ENCODE data around the gene C1QTNF6. TPM values are rescaled to one million over a fixed set of nuclear protein-coding genes. Genes with fewer than 3 reads are reported as not detected.
"Not testable (repeated sequence)": the region's sequence is repeated elsewhere in the genome, so short reads cannot be mapped to it uniquely, and the experiment has no call there.

C1QTNF6 gene
- total RNA-seq, 1 experiment from 2014 or later, result 6.3 TPM

- H3K27me3 ChIP-seq (replicated peaks; ENCODE audit: insufficient read depth, low read depth, low read length, poor library complexity), result no peaks in the 10 kb centered on the region
- CTCF ChIA-PET, result no interaction called here
- H3K4me1 ChIP-seq (ENCODE audit: insufficient read depth, low read length, poor library complexity, severe bottlenecking), result no peaks in the 10 kb centered on the region
- no peak for DNase-seq (ENCODE audit: low spot score)
- H3K9me3 ChIP-seq (ENCODE audit: low read depth, low read length, poor library complexity, severe bottlenecking), result no peaks in the 10 kb centered on the region
- TF ChIP-seq EZH2 (IDR thresholded peaks at IDR 0.05; ENCODE audit: borderline replicate concordance, low read depth, low read length, poor library complexity, severe bottlenecking), result no peak
- TF ChIP-seq, protein P1, sequence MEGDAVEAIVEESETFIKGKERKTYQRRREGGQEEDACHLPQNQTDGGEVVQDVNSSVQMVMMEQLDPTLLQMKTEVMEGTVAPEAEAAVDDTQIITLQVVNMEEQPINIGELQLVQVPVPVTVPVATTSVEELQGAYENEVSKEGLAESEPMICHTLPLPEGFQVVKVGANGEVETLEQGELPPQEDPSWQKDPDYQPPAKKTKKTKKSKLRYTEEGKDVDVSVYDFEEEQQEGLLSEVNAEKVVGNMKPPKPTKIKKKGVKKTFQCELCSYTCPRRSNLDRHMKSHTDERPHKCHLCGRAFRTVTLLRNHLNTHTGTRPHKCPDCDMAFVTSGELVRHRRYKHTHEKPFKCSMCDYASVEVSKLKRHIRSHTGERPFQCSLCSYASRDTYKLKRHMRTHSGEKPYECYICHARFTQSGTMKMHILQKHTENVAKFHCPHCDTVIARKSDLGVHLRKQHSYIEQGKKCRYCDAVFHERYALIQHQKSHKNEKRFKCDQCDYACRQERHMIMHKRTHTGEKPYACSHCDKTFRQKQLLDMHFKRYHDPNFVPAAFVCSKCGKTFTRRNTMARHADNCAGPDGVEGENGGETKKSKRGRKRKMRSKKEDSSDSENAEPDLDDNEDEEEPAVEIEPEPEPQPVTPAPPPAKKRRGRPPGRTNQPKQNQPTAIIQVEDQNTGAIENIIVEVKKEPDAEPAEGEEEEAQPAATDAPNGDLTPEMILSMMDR (conservative IDR thresholded peaks at IDR 0.05; ENCODE audit: low read depth, low read length), result no peak
- intact Hi-C loops (cut with micrococcal nuclease; ENCODE audit: unreplicated experiment), result no loop called here
- no peaks in the 10 kb centered on the region for H3K36me3 ChIP-seq (ENCODE audit: insufficient read depth, low read length, poor library complexity, severe bottlenecking)
- no TSS peak for BruUV-seq (replicated peaks)
- no peak overlapping the region for H3K4me3 ChIP-seq (ENCODE audit: low read depth, low read length, poor library complexity, severe bottlenecking)
- no peak overlapping the region for H3K27ac ChIP-seq (ENCODE audit: low read depth, low read length, poor library complexity, severe bottlenecking)
- POLR2A ChIA-PET (ENCODE audit: low non-redundant PET), result no interaction called here
Measured at GRCh38 chr22:37173709-37174108, 14.3 kb downstream of the C1QTNF6 start.

DNA sequence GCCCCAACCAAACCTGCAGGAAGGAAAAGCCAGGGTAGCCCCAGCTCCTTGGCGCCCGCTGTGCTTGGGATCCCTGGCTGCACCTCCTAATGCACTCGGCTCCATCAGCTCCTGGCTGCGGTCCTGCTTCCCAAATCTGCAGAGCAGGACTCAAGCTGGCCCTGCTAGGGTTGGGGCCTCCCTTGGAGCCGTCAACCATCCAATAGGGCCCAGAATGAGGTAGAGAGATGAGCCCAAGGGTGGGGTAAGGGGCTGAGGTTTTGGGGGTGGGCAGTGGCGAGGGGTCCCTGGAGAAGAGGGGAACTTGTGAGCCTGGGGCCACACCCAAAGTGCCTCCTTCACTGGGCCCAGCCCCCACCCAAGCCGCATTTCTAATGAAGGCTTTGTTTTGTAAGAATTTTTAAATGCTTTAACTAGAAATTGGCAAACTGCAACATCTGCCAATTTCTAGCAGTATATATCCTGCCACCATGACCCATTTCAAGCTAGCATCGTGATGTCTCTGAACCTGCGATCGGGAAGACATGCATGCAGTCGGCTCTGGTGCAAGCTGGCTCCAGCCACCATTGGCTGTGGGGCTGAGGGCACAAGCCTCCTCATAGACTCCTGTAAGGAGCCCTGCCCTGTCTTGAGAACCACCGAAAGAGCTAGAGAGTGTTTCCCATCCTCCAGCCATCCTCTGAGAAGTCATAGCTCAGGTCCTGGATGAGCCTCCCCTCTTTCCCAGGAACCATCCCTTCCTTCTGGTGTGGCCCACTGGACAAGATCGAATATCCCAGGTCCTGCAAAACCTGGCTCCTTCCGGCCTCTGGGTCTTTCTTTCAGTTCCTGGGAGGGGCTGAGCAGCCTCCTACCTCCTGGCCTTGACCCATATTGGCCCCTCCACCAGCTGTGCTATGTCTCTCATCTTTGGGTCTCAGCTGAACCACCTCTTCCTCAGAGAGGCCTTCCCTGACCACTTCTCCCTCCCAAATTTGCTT, 15.5 kb downstream of the C1QTNF6 start:
- Histone ChIP-seq H3K4me3 (ENCODE audit: low read depth, low read length, poor library complexity, severe bottlenecking) (no peak overlapping the region), H3K36me3 (ENCODE audit: insufficient read depth, low read length, poor library complexity, severe bottlenecking) (no peaks in the 10 kb centered on the region), H3K9me3 (ENCODE audit: low read depth, low read length, poor library complexity, severe bottlenecking) (no peaks in the 10 kb centered on the region), H3K27ac (ENCODE audit: low read depth, low read length, poor library complexity, severe bottlenecking) (no peak overlapping the region), H3K4me1 (ENCODE audit: insufficient read depth, low read length, poor library complexity, severe bottlenecking) (no peaks in the 10 kb centered on the region), H3K27me3 (replicated peaks; ENCODE audit: insufficient read depth, low read depth, low read length, poor library complexity) (no peaks in the 10 kb centered on the region)
- TF ChIP-seq, protein P1 (conservative IDR thresholded peaks at IDR 0.05; ENCODE audit: low read depth, low read length), result no peak
- no peak for TF ChIP-seq EZH2 (IDR thresholded peaks at IDR 0.05; ENCODE audit: borderline replicate concordance, low read depth, low read length, poor library complexity, severe bottlenecking)
- DNase-seq (ENCODE audit: low spot score), result no peak
- ChIA-PET POLR2A (ENCODE audit: low non-redundant PET) (no interaction called here), CTCF (interaction anchor here (0.9 kb wide), 1 partner anchor 9 kb away, joined by 3 read pairs; no protein-coding TSS in a partner anchor)
- BruUV-seq (replicated peaks), result no TSS peak
- intact Hi-C loops (cut with micrococcal nuclease; ENCODE audit: unreplicated experiment), result no loop called here

- no TSS peak for BruUV-seq (replicated peaks)
- no peaks in the 10 kb centered on the region for H3K4me1 ChIP-seq (ENCODE audit: insufficient read depth, low read length, poor library complexity, severe bottlenecking)
- intact Hi-C loops (cut with micrococcal nuclease; ENCODE audit: unreplicated experiment), result no loop called here
- no peak for TF ChIP-seq EZH2 (IDR thresholded peaks at IDR 0.05; ENCODE audit: borderline replicate concordance, low read depth, low read length, poor library complexity, severe bottlenecking)
- TF ChIP-seq, protein P1 (conservative IDR thresholded peaks at IDR 0.05; ENCODE audit: low read depth, low read length), result no peak
- H3K36me3 ChIP-seq (ENCODE audit: insufficient read depth, low read length, poor library complexity, severe bottlenecking), result no peaks in the 10 kb centered on the region
- H3K9me3 ChIP-seq (ENCODE audit: low read depth, low read length, poor library complexity, severe bottlenecking), result no peaks in the 10 kb centered on the region
- no peak for DNase-seq (ENCODE audit: low spot score)
- H3K4me3 ChIP-seq (ENCODE audit: low read depth, low read length, poor library complexity, severe bottlenecking), result no peak overlapping the region
- H3K27me3 ChIP-seq (replicated peaks; ENCODE audit: insufficient read depth, low read depth, low read length, poor library complexity), result no peaks in the 10 kb centered on the region
- CTCF ChIA-PET, result no interaction called here
- POLR2A ChIA-PET (ENCODE audit: low non-redundant PET), result no interaction called here
- no peak overlapping the region for H3K27ac ChIP-seq (ENCODE audit: low read depth, low read length, poor library complexity, severe bottlenecking)
Measured at GRCh38 chr22:37171662-37172061, 16.4 kb downstream of the C1QTNF6 start.

DNA sequence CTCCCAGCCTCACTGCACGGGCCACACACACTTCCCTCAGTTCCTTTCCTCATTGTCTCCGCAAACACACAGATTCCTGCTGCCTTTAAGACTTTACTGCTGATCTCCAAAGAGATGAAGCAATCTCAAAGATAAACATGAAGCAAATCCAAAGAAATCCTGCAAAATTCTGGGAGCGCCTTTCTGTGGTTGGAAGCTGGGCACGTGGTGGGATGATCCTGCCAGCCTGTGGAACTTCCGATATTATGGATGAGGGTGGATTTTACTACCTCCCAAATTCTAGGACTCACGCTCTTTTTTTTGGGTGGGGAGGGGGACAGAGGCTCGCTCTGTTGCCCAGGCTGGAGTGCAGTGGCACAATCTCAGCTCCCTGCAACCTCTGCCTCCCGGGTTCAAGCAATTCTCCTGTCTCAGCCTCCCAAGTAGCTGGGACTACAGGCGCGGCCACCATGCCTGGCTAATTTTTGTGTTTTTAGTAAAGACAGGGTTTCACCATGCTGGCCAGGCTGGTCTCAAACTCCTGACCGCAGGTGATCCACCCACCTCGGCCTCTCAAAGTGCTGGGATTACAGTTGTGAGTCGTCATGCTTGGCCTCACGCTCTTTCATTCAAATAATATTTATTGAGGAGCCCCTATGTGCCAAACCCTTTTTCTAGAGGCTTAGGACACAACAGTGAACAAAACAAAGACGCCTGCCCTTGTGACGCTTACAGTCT, 17.2 kb downstream of the C1QTNF6 start:
- BruUV-seq (replicated peaks); H3K4me3 ChIP-seq (ENCODE audit: low read depth, low read length, poor library complexity, severe bottlenecking); H3K27me3 ChIP-seq (replicated peaks; ENCODE audit: insufficient read depth, low read depth, low read length, poor library complexity); H3K9me3 ChIP-seq (ENCODE audit: low read depth, low read length, poor library complexity, severe bottlenecking); H3K4me1 ChIP-seq (ENCODE audit: insufficient read depth, low read length, poor library complexity, severe bottlenecking); DNase-seq (ENCODE audit: low spot score); POLR2A ChIA-PET (ENCODE audit: low non-redundant PET); CTCF ChIA-PET; intact Hi-C loops (cut with micrococcal nuclease; ENCODE audit: unreplicated experiment); H3K27ac ChIP-seq (ENCODE audit: low read depth, low read length, poor library complexity, severe bottlenecking); H3K36me3 ChIP-seq (ENCODE audit: insufficient read depth, low read length, poor library complexity, severe bottlenecking): not testable (repeated sequence)

Data from A673 (cell line).